T-cell (primary cell): ENCODE measurements around the gene MDFI. TPM values are rescaled to one million over a fixed set of nuclear protein-coding genes. Genes with fewer than 3 reads are reported as not detected.

ENCODE experiments used
- ATAC-seq, 4 experiments: fragments of 200-7000 bp in 3 of 4; fragments of 150-1000 bp in 1 of 4; cut with Tn5 transposase; replicated peaks in 1 of 4; 1 replicate in 3 of 4; 2 replicates in 1 of 4; pipeline ENCODE4 v1.10.0; 2021; ENCODE audit warnings: moderate library complexity in 3 of 4, mild to moderate bottlenecking in 2 of 4, moderate number of reproducible peaks in 1 of 4
- CTCF ChIA-PET, 2 donors: fragments of 300-600 bp; sonication (Branson Sonifier 250); formaldehyde crosslinking; loops; one replicate each; lab custom pipeline; 2022; ENCODE audit warnings: antibody characterized with exemption in 2 of 2; lab: Charles Lee
- POLR2A ChIA-PET, 2 donors: fragments of 300-600 bp; sonication (Branson Sonifier 250); formaldehyde crosslinking; loops; one replicate each; lab custom pipeline; 2022; ENCODE audit warnings: antibody characterized with exemption in 2 of 2; lab: Charles Lee
- DNase-seq, 35 experiments: peaks; one replicate each; pipeline versions ENCODE4 v3.0.0 to v3.0.0-alpha.2; 2013 to 2023
- H3K27ac ChIP-seq: one replicate; pipeline ENCODE4 v1.5.1; 2013; ENCODE audit warnings: low read length
- H3K27me3 ChIP-seq, 2 experiments: replicated peaks in 1 of 2; 1 replicate in 1 of 2; 2 replicates in 1 of 2; pipeline versions ENCODE4 v1.6.1 to v1.7.0; 2013; ENCODE audit warnings: low read length in 1 of 2, mixed read lengths in 1 of 2; ENCODE audit not compliant: control insufficient read depth in 2 of 2, insufficient read depth in 2 of 2; ENCODE audit errors: extremely low read depth in 1 of 2
- H3K36me3 ChIP-seq, 2 donors: 1 replicate in 1 of 2; 2 replicates in 1 of 2; pipeline versions ENCODE4 v1.6.1 to v1.7.0; 2013; ENCODE audit warnings: low read length in 1 of 2; ENCODE audit not compliant: control insufficient read depth in 2 of 2, insufficient read depth in 1 of 2; ENCODE audit errors: extremely low read depth in 1 of 2
- H3K4me1 ChIP-seq, 2 experiments: 1 replicate in 1 of 2; 2 replicates in 1 of 2; pipeline versions ENCODE4 v1.6.1 to v1.7.0; 2013; ENCODE audit warnings: low read length in 2 of 2, mixed read lengths in 1 of 2; ENCODE audit not compliant: insufficient read depth in 2 of 2, control insufficient read depth in 1 of 2; ENCODE audit errors: extremely low read depth in 1 of 2
- H3K4me3 ChIP-seq, 2 donors: 1 replicate in 1 of 2; 2 replicates in 1 of 2; pipeline versions ENCODE4 v1.5.1 to v1.7.0; 2013; ENCODE audit warnings: mild to moderate bottlenecking in 2 of 2, low read length in 1 of 2, moderate library complexity in 1 of 2; ENCODE audit not compliant: control insufficient read depth in 1 of 2; ENCODE audit errors: extremely low read depth in 1 of 2
- H3K9me3 ChIP-seq: 2 replicates; pipeline ENCODE4 v1.7.0; 2013
- H3K27ac Mint-ChIP-seq, 2 donors: one replicate each; pipeline ENCODE4 v1.8.0; 2020 to 2021; ENCODE audit warnings: mild to moderate bottlenecking in 2 of 2, mixed read lengths in 2 of 2
- H3K27me3 Mint-ChIP-seq, 2 donors: one replicate each; pipeline ENCODE4 v1.8.0; 2021 to 2022; ENCODE audit warnings: mixed read lengths in 2 of 2
- H3K36me3 Mint-ChIP-seq: one replicate; pipeline ENCODE4 v1.8.0; 2021; ENCODE audit warnings: mixed read lengths
- H3K4me1 Mint-ChIP-seq, 3 donors: one replicate each; pipeline ENCODE4 v1.8.0; 2020 to 2022; ENCODE audit warnings: mixed read lengths in 3 of 3, mild to moderate bottlenecking in 1 of 3
- H3K4me3 Mint-ChIP-seq, 3 donors: one replicate each; pipeline ENCODE4 v1.8.0; 2020 to 2022; ENCODE audit warnings: mild to moderate bottlenecking in 3 of 3, mixed read lengths in 3 of 3, moderate library complexity in 3 of 3
- H3K9me3 Mint-ChIP-seq, 3 donors: one replicate each; pipeline ENCODE4 v1.8.0; 2020 to 2022; ENCODE audit warnings: mixed read lengths in 3 of 3
- WGBS: methylation state at CpG from one replicate; pipeline ENCODE4 v1.1.5; 2013; ENCODE audit warnings: missing lambda C conversion rate; ENCODE audit not compliant: insufficient coverage; 5-methylcytosine and 5-hydroxymethylcytosine counted together
- total RNA-seq, 35 experiments: library from RNA in 6 of 35; stranded (reverse) in 6 of 35; fragments of 120-200 nt in 1 of 35; gene quantifications; one replicate each; pipeline versions ENCODE4 v1.2.1 to v1.2.4 and lab custom pipeline; 2013 to 2026

Gene MDFI
- total RNA-seq, 5 donors from 2014 or later (not counting 1 experiment from before 2014, with no cell fraction given): not detected

DNA sequence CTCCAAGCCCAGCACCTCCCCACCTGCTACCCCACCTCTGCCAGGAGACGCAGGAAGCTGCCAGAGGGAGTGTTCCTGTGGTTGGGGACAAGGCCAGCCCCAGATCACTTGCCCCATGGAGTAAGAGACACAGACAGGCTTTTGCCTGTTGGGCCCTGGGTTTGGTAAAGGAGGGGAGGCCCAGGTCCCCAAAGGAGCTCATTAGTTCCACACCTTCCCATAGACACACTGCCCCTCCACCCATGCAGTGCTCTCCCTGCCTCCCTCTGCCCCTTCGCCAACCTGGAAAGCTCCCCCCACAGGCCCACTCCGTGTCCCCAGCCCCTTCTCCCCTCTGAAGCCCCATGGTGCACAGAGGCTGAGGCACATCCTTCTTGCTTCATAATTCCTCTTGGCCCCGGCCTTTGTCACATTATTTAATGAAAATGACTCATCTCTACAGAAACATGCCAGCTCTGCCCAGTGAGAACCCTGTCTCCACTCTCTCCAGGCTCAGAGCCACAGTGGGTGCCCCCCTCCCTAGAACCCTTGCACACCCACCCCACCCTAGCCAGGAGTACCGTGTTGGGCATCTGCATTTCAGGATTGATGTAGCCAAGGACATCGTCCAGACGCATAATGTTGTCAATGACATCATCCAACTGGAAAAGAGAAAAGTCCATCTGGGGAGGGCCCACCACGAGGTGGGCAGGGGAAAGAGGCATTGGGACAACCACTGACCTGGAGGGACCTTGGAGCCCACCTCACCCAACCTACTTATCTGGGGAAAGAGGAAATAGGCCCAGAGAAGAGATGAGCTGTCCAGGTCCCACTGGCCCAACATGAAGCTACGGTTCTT, 51.1 kb downstream of the MDFI start:
- no peaks in the 10 kb centered on the region for H3K27me3 ChIP-seq
- H3K27me3 Mint-ChIP-seq: no peaks in the 10 kb centered on the region
- ChIA-PET CTCF (interaction anchor here in 1 of 2 donors (0.7 to 1.1 kb wide), 2 partner anchors 17 to 386 kb away, joined by 3 to 4 read pairs; no protein-coding TSS in a partner anchor), POLR2A (interaction anchor here in 1 of 2 donors (0.6 kb wide), 1 partner anchor 12 kb away, joined by 3 read pairs; no protein-coding TSS in a partner anchor)
- H3K36me3 Mint-ChIP-seq: peaks cover 12% of the 10 kb centered on the region
- DNase-seq (no peak), ATAC-seq (no peak)
- H3K9me3 ChIP-seq: no peaks in the 10 kb centered on the region
- no peak overlapping the region for H3K27ac ChIP-seq
- no peak overlapping the region for H3K4me3 Mint-ChIP-seq
- no peak overlapping the region for H3K4me3 ChIP-seq
- H3K27ac Mint-ChIP-seq: no peak overlapping the region
- peaks cover 14 to 31% of the 10 kb centered on the region in 2 donors for H3K36me3 ChIP-seq
- no peaks in the 10 kb centered on the region for H3K4me1 ChIP-seq
- no peaks in the 10 kb centered on the region for H3K9me3 Mint-ChIP-seq
- WGBS: 90% methylated on average over 5 of the region's 9 CpGs
- H3K4me1 Mint-ChIP-seq: no peaks in the 10 kb centered on the region

DNA sequence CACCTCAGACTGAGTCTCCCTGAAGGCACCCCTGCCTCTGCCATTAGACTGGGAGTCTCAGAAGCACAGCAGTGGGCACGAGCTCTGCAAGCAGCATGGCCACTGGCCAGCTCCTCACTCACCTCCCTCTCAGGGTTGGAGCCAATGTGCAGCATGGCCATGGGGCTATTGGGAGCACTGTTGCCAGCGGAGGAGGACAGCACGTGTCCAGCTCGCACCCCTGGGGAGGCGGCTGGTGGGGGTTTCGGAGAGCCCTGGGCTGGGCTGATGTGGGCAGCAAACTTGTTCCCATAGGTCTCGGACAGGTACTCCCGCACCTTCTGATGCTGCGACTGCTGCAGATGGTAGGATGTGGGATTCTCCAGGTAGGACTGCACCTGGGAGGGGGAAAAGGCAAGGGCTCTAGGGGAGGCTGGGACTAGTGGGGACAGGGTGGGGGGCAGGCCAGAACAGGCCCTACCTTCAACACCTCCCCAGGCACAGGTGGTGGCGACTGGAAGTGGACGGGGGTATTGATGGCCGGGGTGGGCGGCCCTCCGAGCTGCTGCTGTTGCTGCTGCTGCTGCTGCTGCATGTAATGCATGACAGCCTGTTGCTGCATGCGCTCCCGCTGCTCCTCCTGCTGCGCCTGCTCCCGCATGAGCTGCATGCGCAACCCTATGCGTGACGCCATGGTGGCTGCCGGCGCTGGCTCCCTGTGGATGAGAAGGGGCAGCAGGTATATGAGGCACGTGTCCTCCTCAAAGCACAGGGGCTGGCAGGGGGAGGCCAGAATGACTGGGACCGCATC, 52.5 kb downstream of the MDFI start:
- CTCF ChIA-PET: no interaction called here
- POLR2A ChIA-PET: no interaction called here
- no peak overlapping the region for H3K27ac ChIP-seq
- no peaks in the 10 kb centered on the region for H3K27me3 Mint-ChIP-seq
- 96% methylated on average over 25 of the region's 25 CpGs for WGBS
- H3K36me3 Mint-ChIP-seq: peaks cover 16% of the 10 kb centered on the region
- no peaks in the 10 kb centered on the region for H3K9me3 Mint-ChIP-seq
- H3K4me1 Mint-ChIP-seq: no peaks in the 10 kb centered on the region
- ATAC-seq (no peak), DNase-seq (no peak)
- H3K4me1 ChIP-seq: no peaks in the 10 kb centered on the region
- H3K9me3 ChIP-seq: no peaks in the 10 kb centered on the region
- H3K4me3 Mint-ChIP-seq: no peak overlapping the region
- H3K4me3 ChIP-seq: no peak overlapping the region
- H3K27me3 ChIP-seq: no peaks in the 10 kb centered on the region
- H3K27ac Mint-ChIP-seq: no peak overlapping the region
- peaks cover 10 to 26% of the 10 kb centered on the region in 2 donors for H3K36me3 ChIP-seq

DNA sequence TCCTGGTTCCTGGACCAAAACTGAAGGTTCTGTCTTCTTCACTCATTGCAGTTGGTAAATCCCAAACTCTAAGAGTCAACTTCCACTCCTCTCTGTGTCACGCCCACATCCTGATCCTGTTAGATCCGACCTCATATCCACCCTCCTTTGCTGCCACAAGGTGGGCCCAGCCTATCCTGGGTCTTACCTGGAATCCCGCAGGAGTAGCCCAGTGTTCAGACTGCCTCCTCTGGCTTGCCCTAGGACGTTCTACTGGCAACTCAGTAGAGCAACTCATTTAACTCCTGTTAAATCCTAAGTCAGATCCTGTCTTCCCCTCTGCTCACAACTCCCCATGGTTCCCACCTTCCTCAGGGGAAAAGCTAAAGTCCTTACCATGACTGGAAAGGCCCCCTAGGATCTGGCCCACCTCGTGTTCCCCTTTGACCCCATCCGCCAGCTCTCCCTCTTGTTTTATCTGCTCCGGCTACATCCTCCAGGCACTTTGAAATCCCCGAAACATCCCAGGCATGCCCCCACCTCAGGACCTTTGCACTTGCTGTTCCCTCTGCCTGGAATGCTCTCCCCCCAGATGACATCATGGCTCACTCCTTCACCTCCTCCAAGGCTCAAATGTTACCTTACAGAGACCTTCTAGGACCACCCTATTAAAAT, 53.3 kb downstream of the MDFI start:
- Histone ChIP-seq H3K36me3 (peaks cover 5 to 22% of the 10 kb centered on the region in 2 donors), H3K27ac (no peak overlapping the region)
- no peak overlapping the region for H3K27ac Mint-ChIP-seq

DNA sequence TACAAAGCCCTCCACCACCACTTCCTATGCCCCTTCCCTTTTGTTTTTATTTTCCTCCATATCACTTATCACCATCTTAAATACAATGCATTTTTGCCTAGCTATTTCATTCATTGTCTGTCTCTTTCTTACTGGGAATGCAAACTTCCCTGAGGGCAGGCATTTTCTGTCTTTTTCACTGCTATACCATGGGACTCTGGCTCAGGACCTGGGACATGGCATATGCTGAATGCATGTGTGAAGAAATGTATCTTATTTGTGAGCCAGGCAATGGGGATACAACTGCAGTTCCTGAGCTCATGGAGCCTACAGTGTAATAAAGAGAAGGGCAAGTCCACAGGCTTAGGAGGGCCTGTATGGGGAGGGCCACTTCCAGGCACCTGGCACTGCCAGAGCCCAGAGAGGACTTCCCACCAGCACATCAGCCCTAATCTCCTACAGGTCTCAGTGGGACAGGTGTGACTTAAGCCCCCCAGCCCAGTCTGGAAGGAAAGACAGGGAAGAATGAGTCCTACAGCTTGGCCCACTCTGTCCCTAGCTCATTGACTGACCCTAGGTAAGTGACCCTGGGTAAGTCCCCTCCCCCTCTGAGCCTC, 53.9 kb downstream of the MDFI start:
- peaks cover 16% of the 10 kb centered on the region for H3K36me3 Mint-ChIP-seq

More for the DNA sequence above, 53.3 kb downstream of the MDFI start:
- POLR2A ChIA-PET: no interaction called here
- ATAC-seq (no peak), DNase-seq (no peak)
- H3K4me3 ChIP-seq: no peak overlapping the region
- H3K9me3 ChIP-seq: no peaks in the 10 kb centered on the region
- no peaks in the 10 kb centered on the region for H3K27me3 ChIP-seq
- no peaks in the 10 kb centered on the region for H3K4me1 ChIP-seq
- H3K4me3 Mint-ChIP-seq: no peak overlapping the region
- 85% methylated on average over 8 of the region's 8 CpGs for WGBS
- CTCF ChIA-PET: no interaction called here
- no peaks in the 10 kb centered on the region for H3K27me3 Mint-ChIP-seq
- H3K36me3 Mint-ChIP-seq: peaks cover 16% of the 10 kb centered on the region
- H3K4me1 Mint-ChIP-seq: no peaks in the 10 kb centered on the region
- no peaks in the 10 kb centered on the region for H3K9me3 Mint-ChIP-seq

DNA sequence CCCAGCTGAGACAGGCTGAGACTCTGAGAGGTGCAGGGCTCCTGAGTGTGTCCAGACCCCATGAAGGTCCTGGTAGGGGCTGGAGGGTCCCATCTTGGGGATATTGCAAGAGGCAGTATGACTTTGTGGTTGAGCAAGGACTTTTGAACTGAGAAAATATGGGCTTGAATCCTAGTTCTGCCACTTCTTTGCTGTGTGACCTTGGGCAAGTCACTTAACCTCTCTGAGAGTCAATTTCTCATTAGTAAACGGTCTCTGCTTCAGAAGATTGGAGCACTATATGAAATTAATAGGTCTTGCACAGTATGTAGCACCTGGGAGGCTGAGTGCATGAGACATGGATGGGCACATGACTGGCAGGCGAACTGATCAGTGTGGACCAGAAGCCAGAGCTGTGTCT, 54.5 kb downstream of the MDFI start:
- Mint-ChIP-seq H3K27ac (no peak overlapping the region), H3K27me3 (no peaks in the 10 kb centered on the region), H3K4me3 (no peak overlapping the region), H3K4me1 (no peaks in the 10 kb centered on the region), H3K9me3 (no peaks in the 10 kb centered on the region), H3K36me3 (peaks cover 12% of the 10 kb centered on the region)
- WGBS: 76% methylated on average over 2 of the region's 2 CpGs
- no peak for ATAC-seq
- H3K36me3 ChIP-seq: peaks cover 5 to 20% of the 10 kb centered on the region in 2 donors
- POLR2A ChIA-PET: no interaction called here
- DNase-seq: no peak
- no peaks in the 10 kb centered on the region for H3K9me3 ChIP-seq
- H3K4me1 ChIP-seq: no peaks in the 10 kb centered on the region
- H3K27ac ChIP-seq: no peak overlapping the region
- no peak overlapping the region for H3K4me3 ChIP-seq
- CTCF ChIA-PET: no interaction called here
- no peaks in the 10 kb centered on the region for H3K27me3 ChIP-seq

More for the DNA sequence above, 53.9 kb downstream of the MDFI start:
- no peaks in the 10 kb centered on the region for H3K4me1 ChIP-seq
- no peaks in the 10 kb centered on the region for H3K9me3 ChIP-seq
- ChIA-PET POLR2A (no interaction called here), CTCF (no interaction called here)
- peaks cover 5 to 21% of the 10 kb centered on the region in 2 donors for H3K36me3 ChIP-seq
- no peaks in the 10 kb centered on the region for H3K9me3 Mint-ChIP-seq
- ATAC-seq (no peak), DNase-seq (no peak)
- H3K4me3 Mint-ChIP-seq: no peak overlapping the region
- H3K27ac Mint-ChIP-seq: no peak overlapping the region
- H3K4me3 ChIP-seq: no peak overlapping the region
- no peaks in the 10 kb centered on the region for H3K27me3 Mint-ChIP-seq
- H3K27me3 ChIP-seq: no peaks in the 10 kb centered on the region
- H3K27ac ChIP-seq: no peak overlapping the region
- H3K4me1 Mint-ChIP-seq: no peaks in the 10 kb centered on the region
